GM12878 (cell line): Measurements from ENCODE around the gene EEF1A1. TPM values are rescaled to one million over a fixed set of nuclear protein-coding genes. Genes with fewer than 3 reads are reported as not detected.
A peak's percentile ranks its signal among the peaks of the same experiment; 100 is the strongest.

Experiments
- BCL11A ChIP-seq: IDR thresholded peaks from 2 replicates; pipeline ENCODE4 v1.6.1; 2011; ENCODE audit warnings: low read depth, low read length
- EED ChIP-seq: sonication (generic); IDR thresholded peaks from 2 replicates; pipeline ENCODE4 v1.6.1; 2016; ENCODE audit warnings: antibody characterized with exemption, low read depth
- FOXK2 ChIP-seq: fragments of 450-650 bp; IDR thresholded peaks from 2 replicates; pipeline ENCODE4 v1.6.1; 2017; ENCODE audit warnings: mild to moderate bottlenecking, moderate library complexity
- GABPA ChIP-seq: IDR thresholded peaks from 2 replicates; pipeline ENCODE4 v1.6.1; 2014; ENCODE audit warnings: antibody characterized with exemption, low read depth, mild to moderate bottlenecking, inconsistent platforms
- HDAC2 ChIP-seq: fragments of 200-600 bp; sonication (generic); IDR thresholded peaks from 2 replicates; pipeline ENCODE4 v1.6.1; 2017
- IKZF1 ChIP-seq: fragments of 450-650 bp; conservative IDR thresholded peaks from 2 replicates; pipeline ENCODE4 v1.6.1; 2017; ENCODE audit warnings: antibody characterized with exemption, mild to moderate bottlenecking
- KAT2A ChIP-seq: conservative IDR thresholded peaks from 2 replicates; pipeline ENCODE4 v1.6.1; 2011; ENCODE audit warnings: low read depth, low read length; ENCODE audit not compliant: control insufficient read depth
- NR2F1 ChIP-seq: fragments of 450-650 bp; conservative IDR thresholded peaks from 2 replicates; pipeline ENCODE4 v1.6.1; 2017; ENCODE audit warnings: mild to moderate bottlenecking
- RAD51 ChIP-seq: fragments of 450-650 bp; IDR thresholded peaks from 2 replicates; pipeline ENCODE4 v1.6.1; 2016; ENCODE audit warnings: moderate library complexity, mild to moderate bottlenecking, inconsistent platforms
- RELA ChIP-seq: fragments of 450-650 bp; IDR thresholded peaks from 2 replicates; pipeline ENCODE4 v1.8.0; 2014; ENCODE audit warnings: borderline replicate concordance; ENCODE audit not compliant: partially characterized antibody
- RELB ChIP-seq: fragments of 450-650 bp; IDR thresholded peaks from 2 replicates; pipeline ENCODE4 v1.6.1; 2017; ENCODE audit warnings: low read depth, mild to moderate bottlenecking, moderate library complexity
- SMC3 ChIP-seq: IDR thresholded peaks from 2 replicates; pipeline ENCODE4 v1.6.1; 2011; ENCODE audit warnings: low read length, improper control_type of control experiment, borderline replicate concordance
- SPI1 ChIP-seq: IDR thresholded peaks from 2 replicates; pipeline ENCODE4 v1.6.1; 2011; ENCODE audit warnings: low read depth, mild to moderate bottlenecking, low read length, moderate library complexity, borderline replicate concordance; ENCODE audit not compliant: insufficient read depth
- TAF1 ChIP-seq: IDR thresholded peaks from 2 replicates; pipeline ENCODE4 v1.6.1; 2011; ENCODE audit warnings: mild to moderate bottlenecking, low read depth, low read length, borderline replicate concordance
- TCF12 ChIP-seq: IDR thresholded peaks from 2 replicates; pipeline ENCODE4 v1.6.1; 2011; ENCODE audit warnings: low read depth, mild to moderate bottlenecking, low read length
- TCF3 ChIP-seq: IDR thresholded peaks from 2 replicates; pipeline ENCODE4 v1.6.1; 2012; ENCODE audit warnings: low read depth, mild to moderate bottlenecking, low read length, borderline replicate concordance; ENCODE audit not compliant: insufficient read depth
- TCF7 ChIP-seq: IDR thresholded peaks from 2 replicates; pipeline ENCODE4 v1.6.1; 2014; ENCODE audit warnings: antibody characterized with exemption, borderline replicate concordance
- ZNF24 ChIP-seq: fragments of 450-650 bp; IDR thresholded peaks from 2 replicates; pipeline ENCODE4 v1.6.1; 2017; ENCODE audit warnings: antibody characterized with exemption, mild to moderate bottlenecking
- ZNF384 ChIP-seq: IDR thresholded peaks from 2 replicates; pipeline ENCODE4 v1.6.1; 2012; ENCODE audit warnings: low read depth, mild to moderate bottlenecking, low read length, improper control_type of control experiment, borderline replicate concordance
- ZNF592 ChIP-seq: fragments of 450-650 bp; IDR thresholded peaks from 2 replicates; pipeline ENCODE4 v1.6.1; 2017; ENCODE audit warnings: mild to moderate bottlenecking, moderate library complexity
- ZSCAN29 ChIP-seq: fragments of 450-650 bp; IDR thresholded peaks from 2 replicates; pipeline ENCODE4 v1.6.1; 2017; ENCODE audit warnings: mild to moderate bottlenecking, moderate library complexity
- polyA plus RNA-seq, 11 experiments: library from polyadenylated mRNA; depleted of rRNA in 4 of 11; unstranded in 6 of 11; stranded (reverse) in 5 of 11; fragments of >200 nt; fragmentation: Nextera tagmentation in 4 of 11; fragmentation: Illumina TruSeq in 1 of 11; extraction: Ambion mirVana in 4 of 11; extraction: Trizol in 1 of 11; gene quantifications; 1 replicate in 1 of 11; 2 replicates in 10 of 11; pipeline versions ENCODE4 v1.2.1 to v1.2.3, GENCODE V29; 2011 to 2016; ENCODE audit warnings: inconsistent platforms in 2 of 11, missing spikeins in 2 of 11, low read depth in 1 of 11
- total RNA-seq, 4 experiments: library from RNA; depleted of rRNA in 3 of 4; stranded (reverse); fragments of >200 nt in 3 of 4; fragmentation: Illumina TruSeq in 1 of 4; extraction: Trizol in 1 of 4; gene quantifications; 2 replicates each; pipeline versions ENCODE4 v1.2.1 to v1.2.3, GENCODE V29; 2013 to 2021
- TF ChIP-seq, protein P1 (sequence below): fragments of 450-650 bp; IDR thresholded peaks from 2 replicates; pipeline ENCODE4 v1.6.1; 2017; ENCODE audit warnings: mild to moderate bottlenecking, low read depth, inconsistent platforms; ENCODE audit not compliant: poor library complexity, severe bottlenecking
- TF ChIP-seq, protein P2 (sequence below): IDR thresholded peaks from 2 replicates; pipeline ENCODE4 v1.6.1; 2011; ENCODE audit warnings: borderline replicate concordance, low read depth, mild to moderate bottlenecking, moderate library complexity, low read length; ENCODE audit not compliant: insufficient read depth, poor library complexity, severe bottlenecking

Gene EEF1A1
- total and polyA plus RNA-seq, 10 of the 15 experiments (the other 5 are each of a cell fraction or from before 2014, with no cell fraction given), result 4,214 to 18,090 (median 14,132) TPM

DNA sequence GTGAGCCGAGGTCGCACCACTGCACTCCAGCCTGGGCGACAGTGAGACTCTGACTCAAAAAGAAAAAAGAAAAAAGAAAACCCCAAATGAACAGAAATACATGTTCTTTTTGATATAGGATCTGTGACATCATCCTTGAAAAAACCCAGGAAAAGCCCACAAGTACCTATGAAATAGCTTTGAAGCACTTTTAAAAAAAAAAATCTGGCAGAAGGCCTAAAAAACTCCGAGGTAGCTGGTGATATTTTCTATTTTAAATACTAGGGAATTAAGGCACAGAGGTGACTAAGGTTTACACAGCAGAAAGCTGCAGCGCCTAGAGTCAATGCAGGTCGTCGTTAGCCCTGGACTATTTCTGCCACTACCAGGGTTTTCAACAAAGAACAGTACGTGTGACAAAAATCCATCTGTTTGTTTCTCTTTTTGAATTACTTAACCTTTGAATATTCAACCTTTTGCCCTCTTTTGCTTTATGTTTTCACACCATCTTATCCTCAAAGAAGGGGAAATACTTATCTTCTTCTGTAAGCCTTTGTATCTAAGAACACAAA lies 39.4 kb upstream of the EEF1A1 start (continued):
- TF ChIP-seq ZNF592 (no peak), FOXK2 (no peak), TAF1 (no peak), GABPA (no peak), TCF7 (peak; percentile 86), HDAC2 (no peak), SMC3 (no peak), EED (peak; percentile 70), IKZF1 (peak; percentile 38; the same call in 1 of the 2 replicates), RELA (no peak), TCF12 (no peak), ZNF384 (peak; percentile 5; the same call in 1 of the 2 replicates), SPI1 (no peak), RAD51 (no peak), ZNF24 (no peak), KAT2A (no peak), RELB (0 out of 2 replicates have a peak, but pooled peaks have one; percentile 25), ZSCAN29 (no peak), NR2F1 (peak; percentile 66), BCL11A (no peak; the same call in 1 of the 2 replicates), TCF3 (no peak)
- TF ChIP-seq, protein P1, sequence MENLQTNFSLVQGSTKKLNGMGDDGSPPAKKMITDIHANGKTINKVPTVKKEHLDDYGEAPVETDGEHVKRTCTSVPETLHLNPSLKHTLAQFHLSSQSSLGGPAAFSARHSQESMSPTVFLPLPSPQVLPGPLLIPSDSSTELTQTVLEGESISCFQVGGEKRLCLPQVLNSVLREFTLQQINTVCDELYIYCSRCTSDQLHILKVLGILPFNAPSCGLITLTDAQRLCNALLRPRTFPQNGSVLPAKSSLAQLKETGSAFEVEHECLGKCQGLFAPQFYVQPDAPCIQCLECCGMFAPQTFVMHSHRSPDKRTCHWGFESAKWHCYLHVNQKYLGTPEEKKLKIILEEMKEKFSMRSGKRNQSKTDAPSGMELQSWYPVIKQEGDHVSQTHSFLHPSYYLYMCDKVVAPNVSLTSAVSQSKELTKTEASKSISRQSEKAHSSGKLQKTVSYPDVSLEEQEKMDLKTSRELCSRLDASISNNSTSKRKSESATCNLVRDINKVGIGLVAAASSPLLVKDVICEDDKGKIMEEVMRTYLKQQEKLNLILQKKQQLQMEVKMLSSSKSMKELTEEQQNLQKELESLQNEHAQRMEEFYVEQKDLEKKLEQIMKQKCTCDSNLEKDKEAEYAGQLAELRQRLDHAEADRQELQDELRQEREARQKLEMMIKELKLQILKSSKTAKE, result no peak
- TF ChIP-seq, protein P2, sequence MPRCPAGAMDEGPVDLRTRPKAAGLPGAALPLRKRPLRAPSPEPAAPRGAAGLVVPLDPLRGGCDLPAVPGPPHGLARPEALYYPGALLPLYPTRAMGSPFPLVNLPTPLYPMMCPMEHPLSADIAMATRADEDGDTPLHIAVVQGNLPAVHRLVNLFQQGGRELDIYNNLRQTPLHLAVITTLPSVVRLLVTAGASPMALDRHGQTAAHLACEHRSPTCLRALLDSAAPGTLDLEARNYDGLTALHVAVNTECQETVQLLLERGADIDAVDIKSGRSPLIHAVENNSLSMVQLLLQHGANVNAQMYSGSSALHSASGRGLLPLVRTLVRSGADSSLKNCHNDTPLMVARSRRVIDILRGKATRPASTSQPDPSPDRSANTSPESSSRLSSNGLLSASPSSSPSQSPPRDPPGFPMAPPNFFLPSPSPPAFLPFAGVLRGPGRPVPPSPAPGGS, result no peak
